Pons (tissue), 1 donor: ENCODE measurements around the gene FBXO4.

Experiments
- DNase-seq: peaks from one replicate; pipeline ENCODE4 v3.0.0-alpha.2; 2016; ENCODE audit warnings: low spot score

The FBXO4 gene

GRCh38 chr5:41924872-41925554 lies at the start of gene FBXO4:
Gene FBXO4, plus strand, starts transcription at chr5:41925281. Its CDS starts 29 bp downstream, at chr5:41925310.
- peak; percentile 82 for DNase-seq

- DNase-seq, result no peak
Measured at GRCh38 chr5:41876678-41877077, 48.4 kb upstream of the FBXO4 start.

GRCh38 chr5:41877408-41877807 lies 47.7 kb upstream of the FBXO4 start:
- DNase-seq, result no peak

GRCh38 chr5:41878173-41878572 lies 46.9 kb upstream of the FBXO4 start:
- no peak for DNase-seq

GRCh38 chr5:41878643-41879478 lies 46.2 kb upstream of the FBXO4 start:
- DNase-seq, result no peak

GRCh38 chr5:41882765-41883164 lies 42.3 kb upstream of the FBXO4 start:
- DNase-seq, result no peak

- no peak for DNase-seq
Measured at GRCh38 chr5:41883243-41883642, 41.8 kb upstream of the FBXO4 start.

- no peak for DNase-seq
Measured at GRCh38 chr5:41883936-41884335, 41.1 kb upstream of the FBXO4 start.

- DNase-seq, result no peak
Measured at GRCh38 chr5:41885286-41885685, 39.8 kb upstream of the FBXO4 start.

- no peak for DNase-seq
Measured at GRCh38 chr5:41891066-41891707, 33.9 kb upstream of the FBXO4 start.

GRCh38 chr5:41892031-41892430 lies 33.0 kb upstream of the FBXO4 start:
- DNase-seq, result no peak

- DNase-seq, result no peak
Measured at GRCh38 chr5:41893074-41893851, 31.8 kb upstream of the FBXO4 start.

GRCh38 chr5:41896230-41896629 lies 28.9 kb upstream of the FBXO4 start:
- DNase-seq, result no peak

- DNase-seq, result no peak
Measured at GRCh38 chr5:41903382-41903891, 21.6 kb upstream of the FBXO4 start.

GRCh38 chr5:41903892-41904799 lies 20.9 kb upstream of the FBXO4 start, which contains the start of gene RIMOC1:
Gene RIMOC1, plus strand, starts transcription at chr5:41904344. Its CDS starts 24 bp downstream, at chr5:41904368.
- DNase-seq, result peak; percentile 100

GRCh38 chr5:41906151-41906550 lies 18.9 kb upstream of the FBXO4 start:
- DNase-seq, result no peak

- no peak for DNase-seq
Measured at GRCh38 chr5:41908374-41909079, 16.6 kb upstream of the FBXO4 start.

GRCh38 chr5:41918105-41918504 lies 7.0 kb upstream of the FBXO4 start:
- DNase-seq, result no peak

- DNase-seq, result no peak
Measured at GRCh38 chr5:41921166-41921565, 3.9 kb upstream of the FBXO4 start.

- DNase-seq, result no peak
Measured at GRCh38 chr5:41921874-41922273, 3.2 kb upstream of the FBXO4 start.
